ENCODE measurements around the gene RFXANK. TPM values are rescaled to one million over a fixed set of nuclear protein-coding genes. Genes with fewer than 3 reads are reported as not detected.

Gene RFXANK
- 44.9 and 64.8 TPM in 2 replicates for total RNA-seq (ENCODE audit: low replicate concordance)

DNA sequence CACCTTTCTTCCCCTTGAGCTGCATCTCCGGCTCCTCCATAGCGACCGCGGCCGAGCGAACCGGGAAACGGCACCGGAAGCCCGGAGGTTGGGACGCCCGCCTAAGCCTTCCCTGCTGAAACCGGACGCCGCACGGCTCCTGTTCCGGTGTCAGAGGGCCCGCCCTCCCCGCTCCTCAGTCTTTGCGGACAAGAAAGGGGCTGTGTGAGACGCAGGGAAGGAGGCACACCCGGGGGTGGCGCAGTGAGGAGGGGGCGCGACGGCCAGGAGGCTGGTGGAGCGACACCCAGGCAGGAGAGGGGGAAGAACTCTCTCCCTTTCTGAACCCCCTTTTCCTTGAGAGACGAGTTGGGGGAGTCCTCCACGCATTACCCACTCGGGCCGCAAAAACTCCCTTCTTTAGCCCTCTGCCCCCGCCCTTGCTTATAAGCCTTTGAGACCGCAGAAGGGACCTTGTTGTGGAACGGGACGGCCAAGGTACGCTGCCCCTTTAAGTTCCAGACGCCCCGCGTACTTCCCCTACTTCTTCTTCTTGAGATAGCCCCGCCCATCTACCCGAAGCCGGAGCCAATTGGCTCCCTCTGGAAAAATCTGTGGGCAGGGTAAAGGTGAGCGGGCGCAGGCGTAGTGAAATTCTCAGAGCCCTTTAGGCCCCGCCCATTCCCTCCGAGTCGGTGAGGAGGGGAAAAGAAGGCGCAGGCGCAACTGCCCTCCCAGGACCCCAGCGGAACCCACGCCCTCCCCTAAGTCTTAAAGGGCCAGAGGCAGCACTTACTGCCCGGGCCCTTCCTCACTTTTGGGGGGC is at the start of gene RFXANK, which contains the start of gene BORCS8:
TSS of gene RFXANK (plus strand) at position 181 of the 805 bp plus-strand sequence. CDS start 1,689 bp downstream, outside the sequence.
TSS of gene BORCS8 (minus strand) at position 75 of the 805 bp plus-strand sequence. CDS start at position 40, 35 bp downstream.

GRCh38 chr19:19170053-19170872 is 21.8 kb upstream of the RFXANK start, which contains the start of gene MEF2B:
Gene MEF2B, minus strand, starts transcription at chr19:19170263. Its CDS starts 19,528 bp downstream, at chr19:19150735.

GRCh38 chr19:19203012-19203856 is 11.2 kb downstream of the RFXANK start, which contains the start of gene NR2C2AP:
Gene NR2C2AP, minus strand, starts transcription at chr19:19203414. Its CDS starts 354 bp downstream, at chr19:19203060.

DNA sequence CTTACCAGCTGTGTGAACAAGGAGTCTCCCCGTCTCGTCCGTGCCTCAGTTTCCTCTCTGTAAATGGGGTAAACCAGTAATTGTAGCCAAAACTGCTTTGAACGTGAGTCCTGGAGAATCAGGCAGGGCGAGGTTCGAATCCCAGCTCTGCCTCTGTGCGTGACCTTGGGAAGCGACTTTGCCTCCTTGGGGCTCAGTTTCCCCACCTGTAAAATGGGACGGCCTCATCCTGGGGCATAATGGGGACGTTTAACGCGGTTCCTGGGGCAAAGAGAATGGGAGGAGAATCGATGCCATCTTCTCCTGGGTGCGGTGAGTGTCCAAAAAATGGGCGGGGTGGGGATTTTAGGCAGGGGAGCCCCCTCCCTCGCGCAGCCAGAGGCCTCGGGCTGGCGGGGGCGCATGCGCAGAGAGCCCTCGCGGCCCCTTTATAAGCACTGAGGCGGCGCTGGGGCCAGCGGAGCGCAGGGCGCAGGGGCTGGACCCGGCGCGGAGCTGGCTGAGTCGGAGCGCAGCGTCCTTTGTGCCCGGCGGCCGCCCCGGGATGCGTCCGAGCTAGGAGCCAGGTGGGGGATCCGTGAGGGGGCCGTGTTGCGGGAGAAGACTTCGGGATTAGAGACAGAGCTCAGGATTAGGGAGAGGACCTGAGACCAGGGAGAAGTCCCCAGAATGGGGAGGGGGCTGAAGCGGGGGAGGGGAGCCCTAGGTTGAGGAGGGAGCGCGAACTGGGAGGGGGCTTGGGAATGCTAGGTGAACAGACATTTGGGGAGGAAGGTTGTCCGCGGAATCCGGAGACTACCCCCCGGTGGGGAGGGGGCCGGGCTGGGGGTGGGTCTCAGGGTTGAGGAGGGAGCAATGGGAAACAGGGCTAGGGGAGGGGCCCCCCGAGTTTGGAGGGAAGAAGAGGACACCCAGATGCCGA is 19.7 kb downstream of the RFXANK start, which contains the start of gene NCAN:
TSS of gene NCAN (plus strand) at position 460 of the 922 bp plus-strand sequence. CDS start 4,996 bp downstream, outside the sequence.

Other genes with a start within 250 kb of the RFXANK start
- gene SUGP2, start 158.7 kb upstream of the RFXANK start, total RNA-seq (ENCODE audit: low replicate concordance): 15.3 and 25.8 TPM in 2 replicates
- 41.3 and 43.4 TPM in 2 replicates for gene ARMC6, start 158.7 kb upstream of the RFXANK start, total RNA-seq (ENCODE audit: low replicate concordance)
- 3.7 and 4.9 TPM in 2 replicates for gene SLC25A42, start 128.3 kb upstream of the RFXANK start, total RNA-seq (ENCODE audit: low replicate concordance)
- 20.6 and 32.3 TPM in 2 replicates for gene TMEM161A, start 53.8 kb upstream of the RFXANK start, total RNA-seq (ENCODE audit: low replicate concordance)
- not detected in 2 replicates for gene MEF2B, start 22.0 kb upstream of the RFXANK start, total RNA-seq (ENCODE audit: low replicate concordance)
- gene BORCS8, start 106 bp upstream of the RFXANK start, total RNA-seq (ENCODE audit: low replicate concordance): 4.7 and 20.0 TPM in 2 replicates
- 4.8 and 8.1 TPM in 2 replicates for gene NR2C2AP, start 11.2 kb downstream of the RFXANK start, total RNA-seq (ENCODE audit: low replicate concordance)
- gene NCAN, start 19.7 kb downstream of the RFXANK start, total RNA-seq (ENCODE audit: low replicate concordance): under 0.01 TPM in 1 of 2 replicates, not detected in the other
- 0.12 and 0.83 TPM in 2 replicates for gene TM6SF2, start 81.0 kb downstream of the RFXANK start, total RNA-seq (ENCODE audit: low replicate concordance)
- gene SUGP1, start 128.3 kb downstream of the RFXANK start, total RNA-seq (ENCODE audit: low replicate concordance): 23.4 and 25.4 TPM in 2 replicates
- gene MAU2, start 128.6 kb downstream of the RFXANK start, total RNA-seq (ENCODE audit: low replicate concordance): 23.2 and 31.8 TPM in 2 replicates
- 30.1 and 40.2 TPM in 2 replicates for gene GATAD2A, start 213.4 kb downstream of the RFXANK start, total RNA-seq (ENCODE audit: low replicate concordance)

Data from smooth muscle cell of the coronary artery (primary cell).